K562 (cell line): Measurements from ENCODE around the gene RHOV. TPM values are rescaled to one million over a fixed set of nuclear protein-coding genes. Genes with fewer than 3 reads are reported as not detected.
A peak's percentile ranks its signal among the peaks of the same experiment; 100 is the strongest.

Source experiments
- ATAC-seq: fragments of 200-7000 bp; cut with Tn5 transposase; 3 replicates; pipeline ENCODE4 v1.9.1; 2020; ENCODE audit warnings: moderate library complexity
- BruUV-seq: library from RNA; stranded (reverse); fragments of 400-500 nt; replicated peaks from 2 replicates; lab custom pipeline; 2021; lab: Mats Ljungman, UMichigan
- CTCF ChIA-PET: fragments of 300-600 bp; formaldehyde crosslinking; extraction: SDS; loops from one replicate; lab custom pipeline; 2021; ENCODE audit warnings: low intra/inter-chr PET ratio; lab: Yijun Ruan, JAX
- POLR2A ChIA-PET: fragments of 300-600, 350-650 bp; sonication (Branson Sonifier 250); formaldehyde crosslinking; extraction: SDS; loops from one replicate; lab custom pipeline; 2021; ENCODE audit warnings: antibody characterized with exemption, inconsistent platforms; lab: Yijun Ruan, JAX
- DNase-seq, 4 experiments: peaks; one replicate each; pipeline versions ENCODE4 v3.0.0 to v3.0.0-alpha.2; 2011 to 2018; ENCODE audit warnings: low spot score in 3 of 4, mixed read lengths in 3 of 4; ENCODE audit errors: extremely low read depth in 1 of 4
- FAIRE-seq: peaks from 2 replicates; lab custom pipeline; 2011; peaks lifted over from hg19 to GRCh38; lab: Jason Lieb, UNC
- H2AFZ ChIP-seq: 2 replicates; pipeline ENCODE4 v1.6.0; 2011; ENCODE audit warnings: low read depth, low read length, control low read depth, inconsistent platforms
- H3K27ac ChIP-seq: fragments of 200-600 bp; 3 replicates; pipeline ENCODE4 v1.8.0; 2011; ENCODE audit warnings: low read depth, mild to moderate bottlenecking, control low read depth, inconsistent platforms, low read length, moderate library complexity, mixed read lengths; ENCODE audit errors: extremely low read depth
- H3K27me3 ChIP-seq, 2 experiments: fragments of 300-600 bp in 1 of 2; 2 replicates in 1 of 2; 3 replicates in 1 of 2; pipeline versions ENCODE4 v1.6.0 to v1.8.0; 2011; ENCODE audit warnings: inconsistent platforms in 2 of 2, low read length in 2 of 2, mild to moderate bottlenecking in 1 of 2, mixed read lengths in 1 of 2, moderate library complexity in 1 of 2; ENCODE audit not compliant: control insufficient read depth in 2 of 2, insufficient read depth in 2 of 2
- H3K36me3 ChIP-seq: fragments of 300-600 bp; 3 replicates; pipeline ENCODE4 v1.8.0; 2011; ENCODE audit warnings: mild to moderate bottlenecking, low read length, inconsistent platforms; ENCODE audit not compliant: control insufficient read depth, insufficient read depth
- H3K4me1 ChIP-seq, 2 experiments: fragments of 200-600 bp in 1 of 2; replicated peaks in 1 of 2; 2 replicates in 1 of 2; 3 replicates in 1 of 2; pipeline versions ENCODE4 v1.5.1 to v1.8.0; 2011; ENCODE audit warnings: inconsistent platforms in 2 of 2, low read length in 2 of 2, mild to moderate bottlenecking in 1 of 2, mixed read lengths in 1 of 2, moderate library complexity in 1 of 2; ENCODE audit not compliant: control insufficient read depth in 2 of 2, insufficient read depth in 2 of 2
- H3K4me2 ChIP-seq: 2 replicates; pipeline ENCODE4 v1.6.1; 2011; ENCODE audit warnings: low read length, control low read depth, inconsistent platforms, mixed read lengths; ENCODE audit not compliant: insufficient read depth
- H3K4me3 ChIP-seq: fragments of 200-600 bp; sonication (generic), shearing (Covaris generic); 2 replicates; pipeline ENCODE4 v1.5.1; 2016; ENCODE audit warnings: control low read depth, inconsistent platforms
- H3K79me2 ChIP-seq: fragments of 200-600 bp; 3 replicates; pipeline ENCODE4 v1.8.0; 2011; ENCODE audit warnings: low read length, inconsistent platforms; ENCODE audit not compliant: control insufficient read depth, insufficient read depth
- H3K9ac ChIP-seq, 2 experiments: 2 replicates each; pipeline versions ENCODE4 v1.6.0 to v1.6.1; 2011; ENCODE audit warnings: low read depth in 2 of 2, low read length in 2 of 2, control low read depth in 1 of 2, inconsistent platforms in 1 of 2, mild to moderate bottlenecking in 1 of 2, mixed read lengths in 1 of 2; ENCODE audit not compliant: insufficient read depth in 1 of 2
- H3K9me1 ChIP-seq: one replicate; pipeline ENCODE4 v1.6.0; 2011; ENCODE audit warnings: inconsistent platforms, mild to moderate bottlenecking, low read length, moderate library complexity; ENCODE audit not compliant: control insufficient read depth, insufficient read depth
- H3K9me3 ChIP-seq: replicated peaks from 2 replicates; pipeline ENCODE4 v1.5.1; 2011; ENCODE audit warnings: low read depth, low read length, inconsistent platforms; ENCODE audit not compliant: control insufficient read depth, insufficient read depth
- H4K20me1 ChIP-seq: replicated peaks from 2 replicates; pipeline ENCODE4 v1.6.1; 2011; ENCODE audit warnings: low read length, inconsistent platforms, mixed read lengths; ENCODE audit not compliant: control insufficient read depth, insufficient read depth
- ESRRA ChIP-seq: fragments of 450-650 bp; IDR thresholded peaks from 2 replicates; pipeline ENCODE4 v1.6.1; 2014; ENCODE audit warnings: low read depth, mild to moderate bottlenecking, moderate library complexity, borderline replicate concordance
- LEF1 ChIP-seq: fragments of 450-650 bp; IDR thresholded peaks from 2 replicates; pipeline ENCODE4 v1.6.1; 2016; ENCODE audit warnings: mild to moderate bottlenecking
- POLR2AphosphoS5 ChIP-seq: IDR thresholded peaks from 2 replicates; pipeline ENCODE4 v1.6.1; 2011; ENCODE audit warnings: mild to moderate bottlenecking, low read depth, low read length, moderate library complexity; ENCODE audit not compliant: control insufficient read depth, insufficient read depth
- SMAD3 ChIP-seq: fragments of 450-650 bp; formaldehyde crosslinking; conservative IDR thresholded peaks from 2 replicates; pipeline ENCODE4 v1.4.0; 2020; ENCODE audit warnings: mild to moderate bottlenecking
- SNAPC5 ChIP-seq: fragments of 250-450 bp; sonication (Bioruptor Pico); IDR thresholded peaks from 2 replicates; pipeline ENCODE4 v1.8.0; 2021; ENCODE audit warnings: moderate library complexity, mild to moderate bottlenecking, inconsistent platforms
- XRCC5 ChIP-seq: fragments of 200-400 bp; formaldehyde crosslinking; IDR thresholded peaks from 2 replicates; pipeline ENCODE4 v1.6.1; 2017; ENCODE audit warnings: low read depth, mild to moderate bottlenecking, low read length
- ZBTB40 ChIP-seq, 2 experiments: fragments of 450-650 bp in 1 of 2; sonication (generic) in 1 of 2; formaldehyde crosslinking in 1 of 2; IDR thresholded peaks; 2 replicates each; pipeline versions ENCODE4 v1.7.1 to v1.9.0; 2016 to 2022; ENCODE audit warnings: inconsistent platforms in 1 of 2, mild to moderate bottlenecking in 1 of 2, missing genetic modification reagents in 1 of 2
- ZFP91 ChIP-seq: sonication (generic); formaldehyde crosslinking; IDR thresholded peaks from 2 replicates; pipeline ENCODE4 v1.8.0; 2022; ENCODE audit warnings: mild to moderate bottlenecking, missing genetic modification reagents
- ZNF644 ChIP-seq: fragments of 200-800 bp; sonication (Bioruptor generic); IDR thresholded peaks from 2 replicates; pipeline ENCODE4 v1.6.1; 2016; ENCODE audit warnings: low read depth, missing genetic modification characterization, missing compliant biosample characterization
- ZNF717 ChIP-seq: fragments of 250-450 bp; sonication (Bioruptor Pico); IDR thresholded peaks from 2 replicates; pipeline ENCODE4 v1.5.0; 2021
- WGBS: fragments of 100-300 bp; shearing (Covaris generic); methylation state at CpG from one replicate; pipeline ENCODE4 v1.1.6; 2016; ENCODE audit warnings: low coverage, mixed read lengths; ENCODE audit not compliant: insufficient coverage; ENCODE audit errors: missing lambda C conversion rate; 5-methylcytosine and 5-hydroxymethylcytosine counted together
- in situ Hi-C: fragments of 300-500 bp; cut with MboI; formaldehyde crosslinking; loops from 4 replicates; pipeline ENCODE4 v1.15.0; 2018; ENCODE audit warnings: inconsistent platforms, mixed read lengths
- intact Hi-C: fragments of 100-400 bp; cut with micrococcal nuclease; formaldehyde crosslinking; loops from 2 replicates; pipeline ENCODE4 v1.14.2; 2022
- polyA plus RNA-seq, 8 experiments: library from polyadenylated mRNA; depleted of rRNA in 4 of 8; stranded (reverse) in 5 of 8; unstranded in 3 of 8; fragments of >200 nt; fragmentation: Nextera tagmentation in 2 of 8; fragmentation: Illumina TruSeq in 1 of 8; extraction: Ambion mirVana in 2 of 8; extraction: Trizol in 1 of 8; gene quantifications; 2 replicates each; pipeline versions ENCODE4 v1.2.1 to v1.2.3, GENCODE V29; 2011 to 2014; ENCODE audit warnings: inconsistent platforms in 1 of 8, missing spikeins in 1 of 8
- total RNA-seq, 7 experiments: library from RNA; depleted of rRNA in 6 of 7; stranded (reverse); fragments of >200 nt in 6 of 7; fragmentation: Illumina TruSeq in 2 of 7; extraction: Trizol in 2 of 7; gene quantifications; 2 replicates each; pipeline versions ENCODE4 v1.2.1 to v1.2.3, GENCODE V29; 2011 to 2021; ENCODE audit warnings: low replicate concordance in 1 of 7

Gene RHOV
- total and polyA plus RNA-seq, 9 of the 15 experiments (the other 6 are each of a cell fraction or from before 2014, with no cell fraction given): 0.08 to 2.0 (median 1.1) TPM

GRCh38 chr15:40847223-40847961 is 26.6 kb downstream of the RHOV start:
- H3K4me2 ChIP-seq: peak overlapping the region; percentile 62
- DNase-seq: peak; percentile 88 to 95 (median 90)
- H4K20me1 ChIP-seq: no peaks in the 10 kb centered on the region
- 25% methylated on average over 6 of the region's 7 CpGs for WGBS
- H3K9me3 ChIP-seq: no peaks in the 10 kb centered on the region
- BruUV-seq: no TSS peak
- peak overlapping the region in 1 of 2 experiments; percentile 79; a peak in 2 of 4 replicates for H3K9ac ChIP-seq
- no peaks in the 10 kb centered on the region for H3K9me1 ChIP-seq
- ChIA-PET CTCF (no interaction called here), POLR2A (interaction anchor here (0.5 to 1.7 kb wide), 10 partner anchors 9 to 528 kb away, joined by 3 to 12 read pairs (median 3); no protein-coding TSS in a partner anchor)
- H3K4me3 ChIP-seq: no peak overlapping the region
- no peaks in the 10 kb centered on the region for H3K36me3 ChIP-seq
- H2AFZ ChIP-seq: peak overlapping the region; percentile 83
- peak; percentile 95 for FAIRE-seq
- peaks cover 29 to 41% of the 10 kb centered on the region in 2 experiments for H3K4me1 ChIP-seq
- H3K79me2 ChIP-seq: no peaks in the 10 kb centered on the region
- no peaks in the 10 kb centered on the region for H3K27me3 ChIP-seq
- H3K27ac ChIP-seq: peak overlapping the region; percentile 68
- in situ Hi-C loops (no loop called here), intact Hi-C loops (no loop called here)
- peak; percentile 99 for ATAC-seq
- TF ChIP-seq LEF1 (no peak), ZNF717 (CRISPR knock-in tag) (no peak), ZBTB40 (IDR thresholded peaks at IDR 0.05) (peak; percentile 56; the same call in 1 of the 2 replicates), ZBTB40 (CRISPR knock-in tag; IDR thresholded peaks at IDR 0.05) (no peak), ESRRA (peak; percentile 36; the same call in 1 of the 2 replicates), ZFP91 (CRISPR knock-in tag) (no peak), ZNF644 (no peak), XRCC5 (0 out of 2 replicates have a peak, but pooled peaks have one; percentile 40), POLR2AphosphoS5 (0 out of 2 replicates have a peak, but pooled peaks have one; percentile 45), SMAD3 (CRISPR knock-in tag) (no peak), SNAPC5 (no peak)
